Amniotic stem cell (primary cell): ENCODE data around the gene SMC1A.

Experiments used
- DNase-seq: peaks from one replicate; lab custom pipeline; 2025; lab: John Stamatoyannopoulos, UW

Gene SMC1A

GRCh38 chrX:53337101-53337500, 85.4 kb downstream of the SMC1A start:
- no peak for DNase-seq

- no peak for DNase-seq
Measured at GRCh38 chrX:53333853-53334252, 88.6 kb downstream of the SMC1A start.

GRCh38 chrX:53332204-53332603, 90.2 kb downstream of the SMC1A start:
- no peak for DNase-seq

- DNase-seq, result no peak
Measured at GRCh38 chrX:53330331-53330730, 92.1 kb downstream of the SMC1A start.

GRCh38 chrX:53324803-53325202, 97.7 kb downstream of the SMC1A start:
- no peak for DNase-seq
